Measurements from ENCODE around the gene GNL3.

DNA sequence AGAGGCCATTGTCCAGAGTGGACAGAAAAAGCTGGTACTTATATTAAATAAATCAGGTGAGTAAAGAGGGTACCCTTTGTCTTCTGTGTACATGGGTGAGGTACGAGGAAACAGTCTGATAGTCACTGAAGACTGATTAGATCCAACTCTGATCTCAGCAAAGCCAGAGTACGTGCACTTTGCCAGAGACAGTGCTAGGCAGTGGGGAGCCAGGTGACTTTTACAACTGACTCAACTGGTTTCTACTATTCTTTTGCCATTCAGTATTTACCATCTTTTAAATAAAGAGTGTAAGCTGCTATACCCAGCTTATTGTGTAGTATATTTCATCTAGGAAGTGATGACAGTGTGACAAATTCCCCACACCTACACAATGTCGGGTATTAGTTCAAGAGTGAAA is 3.3 kb downstream of the GNL3 start:
- TF ChIP-seq, protein P1, sequence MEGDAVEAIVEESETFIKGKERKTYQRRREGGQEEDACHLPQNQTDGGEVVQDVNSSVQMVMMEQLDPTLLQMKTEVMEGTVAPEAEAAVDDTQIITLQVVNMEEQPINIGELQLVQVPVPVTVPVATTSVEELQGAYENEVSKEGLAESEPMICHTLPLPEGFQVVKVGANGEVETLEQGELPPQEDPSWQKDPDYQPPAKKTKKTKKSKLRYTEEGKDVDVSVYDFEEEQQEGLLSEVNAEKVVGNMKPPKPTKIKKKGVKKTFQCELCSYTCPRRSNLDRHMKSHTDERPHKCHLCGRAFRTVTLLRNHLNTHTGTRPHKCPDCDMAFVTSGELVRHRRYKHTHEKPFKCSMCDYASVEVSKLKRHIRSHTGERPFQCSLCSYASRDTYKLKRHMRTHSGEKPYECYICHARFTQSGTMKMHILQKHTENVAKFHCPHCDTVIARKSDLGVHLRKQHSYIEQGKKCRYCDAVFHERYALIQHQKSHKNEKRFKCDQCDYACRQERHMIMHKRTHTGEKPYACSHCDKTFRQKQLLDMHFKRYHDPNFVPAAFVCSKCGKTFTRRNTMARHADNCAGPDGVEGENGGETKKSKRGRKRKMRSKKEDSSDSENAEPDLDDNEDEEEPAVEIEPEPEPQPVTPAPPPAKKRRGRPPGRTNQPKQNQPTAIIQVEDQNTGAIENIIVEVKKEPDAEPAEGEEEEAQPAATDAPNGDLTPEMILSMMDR (IDR thresholded peaks at IDR 0.05; ENCODE audit: low read depth, low read length) = no peak
- no peak for TF ChIP-seq POLR2A (IDR thresholded peaks at IDR 0.05; ENCODE audit: extremely low read depth, insufficient read length)

All from NB4 (cell line).